HL-60 (cell line): ENCODE measurements around the gene APEH.

Source experiments
- DNase-seq, 2 experiments: peaks; one replicate each; pipeline ENCODE4 v3.0.0-alpha.2; 2010 to 2020; ENCODE audit warnings: low read depth in 1 of 2, low spot score in 1 of 2
- H3K27ac ChIP-seq: fragments of 250-450 bp; sonication (Bioruptor Pico); replicated peaks from 2 replicates; pipeline ENCODE4 v1.5.1; 2020; ENCODE audit warnings: mild to moderate bottlenecking, moderate library complexity
- H3K27me3 ChIP-seq: fragments of 250-450 bp; sonication (Bioruptor Pico); 2 replicates; pipeline ENCODE4 v1.5.1; 2021; ENCODE audit warnings: mild to moderate bottlenecking, moderate library complexity; ENCODE audit not compliant: insufficient read depth, poor library complexity, severe bottlenecking
- H3K4me3 ChIP-seq: replicated peaks from 2 replicates; pipeline ENCODE4 v1.5.1; 2011; ENCODE audit warnings: mild to moderate bottlenecking, control low read depth, low read length; ENCODE audit not compliant: insufficient read depth
- CTCF ChIP-seq: IDR thresholded peaks from one replicate; pipeline ENCODE4 v1.5.1; 2011; ENCODE audit warnings: low read length, control low read depth, inconsistent platforms; ENCODE audit not compliant: insufficient read depth
- GABPA ChIP-seq: IDR thresholded peaks from 2 replicates; pipeline ENCODE4 v1.6.1; 2012; ENCODE audit warnings: low read depth
- POLR2AphosphoS5 ChIP-seq: IDR thresholded peaks from 2 replicates; pipeline ENCODE4 v1.6.1; 2012; ENCODE audit warnings: low read depth
- REST ChIP-seq: IDR thresholded peaks from 2 replicates; pipeline ENCODE4 v1.6.1; 2012; ENCODE audit warnings: low read depth; ENCODE audit not compliant: insufficient replicate concordance
- SPI1 ChIP-seq: IDR thresholded peaks from 2 replicates; pipeline ENCODE4 v1.6.1; 2012; ENCODE audit warnings: low read depth, mild to moderate bottlenecking, borderline replicate concordance

APEH gene

GRCh38 chr3:49661281-49661680 is 12.9 kb upstream of the APEH start:
- DNase-seq = no peak
- Histone ChIP-seq H3K27me3 (no peaks in the 10 kb centered on the region), H3K27ac (no peak overlapping the region), H3K4me3 (no peak overlapping the region)
- TF ChIP-seq POLR2AphosphoS5 (no peak), SPI1 (no peak), CTCF (no peak), GABPA (no peak), REST (no peak)

- no peak overlapping the region for H3K4me3 ChIP-seq
- no peak for DNase-seq
- no peak overlapping the region for H3K27ac ChIP-seq
- no peaks in the 10 kb centered on the region for H3K27me3 ChIP-seq
- no peak for TF ChIP-seq CTCF
- TF ChIP-seq POLR2AphosphoS5 = no peak
- no peak for TF ChIP-seq REST
- TF ChIP-seq GABPA = no peak
- no peak for TF ChIP-seq SPI1
Measured at GRCh38 chr3:49662021-49662420, 12.1 kb upstream of the APEH start.

GRCh38 chr3:49662720-49663413 is 11.3 kb upstream of the APEH start:
- no peak for TF ChIP-seq REST
- no peak for TF ChIP-seq CTCF
- TF ChIP-seq GABPA = no peak
- no peak for TF ChIP-seq SPI1
- no peak for TF ChIP-seq POLR2AphosphoS5
- no peak overlapping the region for H3K27ac ChIP-seq
- H3K4me3 ChIP-seq = no peak overlapping the region

More at GRCh38 chr3:49662720-49663413, 11.3 kb upstream of the APEH start:
- H3K27me3 ChIP-seq = no peaks in the 10 kb centered on the region
- no peak for DNase-seq
